Muscle layer of colon (tissue), 2 donors: ENCODE data around the gene SERINC4.
"Not testable (repeated sequence)": the region's sequence is repeated elsewhere in the genome, so short reads cannot be mapped to it uniquely, and the experiment has no call there.

Experiments used
- H3K27ac ChIP-seq: one replicate; pipeline ENCODE4 v1.7.0; 2013; ENCODE audit warnings: low read depth, mild to moderate bottlenecking, low read length, moderate library complexity
- H3K27me3 ChIP-seq, 2 donors: one replicate each; pipeline ENCODE4 v1.7.0; 2013; ENCODE audit warnings: low read length in 2 of 2, mild to moderate bottlenecking in 2 of 2; ENCODE audit not compliant: insufficient read depth in 2 of 2, control insufficient read depth in 1 of 2
- H3K36me3 ChIP-seq: one replicate; pipeline ENCODE4 v1.7.0; 2013; ENCODE audit warnings: mild to moderate bottlenecking, low read length; ENCODE audit not compliant: insufficient read depth
- H3K4me1 ChIP-seq: one replicate; pipeline ENCODE4 v1.7.0; 2013; ENCODE audit warnings: mild to moderate bottlenecking, low read length; ENCODE audit not compliant: insufficient read depth
- H3K4me3 ChIP-seq, 2 donors: one replicate each; pipeline ENCODE4 v1.7.0; 2013; ENCODE audit warnings: low read length in 2 of 2, low read depth in 1 of 2, mild to moderate bottlenecking in 1 of 2, moderate library complexity in 1 of 2
- H3K9ac ChIP-seq: one replicate; pipeline ENCODE4 v1.7.0; 2013; ENCODE audit warnings: low read length
- H3K9me3 ChIP-seq: one replicate; pipeline ENCODE4 v1.7.0; 2013; ENCODE audit warnings: mild to moderate bottlenecking, low read length
- donor health status: abdominal sarcoma.
- donor health status: Adenocarcinoma of cecum.

The SERINC4 gene

DNA sequence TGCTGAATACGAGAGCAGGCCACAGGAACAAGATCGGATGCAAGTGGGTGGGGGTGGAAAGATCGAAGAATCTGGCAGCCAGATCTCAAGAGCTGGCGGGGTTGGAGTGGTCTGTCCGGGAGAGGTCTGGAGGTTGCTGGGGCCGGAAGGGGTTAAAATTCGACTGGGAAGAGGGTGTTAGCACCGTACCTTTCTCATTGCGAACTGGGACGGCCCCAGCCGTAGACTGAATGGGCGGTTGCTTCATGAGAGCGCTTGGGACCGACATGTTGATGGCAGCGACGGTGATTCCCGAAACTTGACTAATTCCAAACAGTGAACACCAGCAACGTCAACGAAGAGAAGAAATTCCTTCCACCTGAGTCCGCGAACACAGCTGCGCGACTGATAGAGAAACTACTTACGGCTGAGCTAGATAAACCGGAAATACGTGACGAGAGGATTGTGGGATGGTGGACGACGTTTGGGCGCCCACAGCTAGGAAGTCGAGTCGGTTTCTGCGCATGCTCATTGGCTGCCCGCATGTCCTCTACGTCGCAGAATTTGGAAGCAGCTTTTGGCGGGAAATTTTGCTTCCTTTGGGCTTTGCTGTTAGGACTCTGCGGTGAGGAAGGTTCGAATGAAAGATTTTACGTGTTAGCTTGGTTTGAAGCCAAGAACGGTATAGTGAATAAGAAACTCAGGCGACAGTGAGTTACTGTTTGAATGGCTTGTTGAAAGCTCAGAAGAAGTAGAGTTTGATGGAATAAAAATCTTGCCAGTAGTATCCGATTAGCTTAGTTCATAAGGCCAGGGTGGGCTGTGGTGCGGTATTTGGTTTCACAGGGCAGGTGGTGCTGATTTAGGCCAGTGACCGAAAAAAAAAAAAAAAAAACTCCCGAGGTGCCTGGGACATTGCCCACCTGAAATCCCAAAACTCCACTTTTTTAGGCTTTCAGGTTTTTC lies 24.6 kb upstream of the SERINC4 start, which contains the start of gene MFAP1:
TSS of gene MFAP1 (minus strand) at position 389 of the 945 bp plus-strand sequence. CDS start at position 268, 121 bp downstream.
- Histone ChIP-seq H3K4me3 (peak within 1 kb of the TSS; percentile 84 to 93), H3K36me3 (no peaks in the 10 kb centered on the region), H3K27ac (peak within 1 kb of the TSS; percentile 87), H3K27me3 (no peaks in the 10 kb centered on the region), H3K4me1 (peaks cover 22% of the 10 kb centered on the region), H3K9ac (peak within 1 kb of the TSS; percentile 93), H3K9me3 (no peaks in the 10 kb centered on the region)

DNA sequence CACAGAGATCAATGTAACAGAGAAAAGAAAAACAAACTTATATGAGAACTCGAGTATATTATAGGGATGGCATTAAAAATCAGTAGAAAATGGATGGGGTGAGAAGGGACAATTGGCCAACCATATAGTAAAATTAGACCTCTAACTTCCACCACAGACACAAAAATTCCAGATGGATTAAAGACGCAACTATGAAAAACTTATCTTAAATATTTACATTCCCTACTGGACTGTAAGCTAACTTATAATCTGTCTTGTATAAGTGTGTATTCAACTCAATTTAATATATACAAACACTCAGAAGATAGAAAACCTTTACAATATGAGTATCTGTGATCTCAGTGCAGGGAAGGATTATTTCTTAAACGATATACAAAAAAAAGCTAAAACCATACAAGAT lies 21.5 kb upstream of the SERINC4 start:
- Histone ChIP-seq H3K36me3 (peaks cover 11% of the 10 kb centered on the region), H3K4me3 (no peak overlapping the region), H3K27ac (no peak overlapping the region), H3K9me3 (no peaks in the 10 kb centered on the region), H3K9ac (no peak overlapping the region), H3K27me3 (no peaks in the 10 kb centered on the region), H3K4me1 (peaks cover 22% of the 10 kb centered on the region)

GRCh38 chr15:43815064-43815463 lies 15.0 kb upstream of the SERINC4 start:
- not testable (repeated sequence) for H3K27me3 ChIP-seq, H3K9ac ChIP-seq, H3K9me3 ChIP-seq, H3K4me3 ChIP-seq, H3K4me1 ChIP-seq, H3K27ac ChIP-seq
- peaks cover 61% of the 10 kb centered on the region for H3K36me3 ChIP-seq

DNA sequence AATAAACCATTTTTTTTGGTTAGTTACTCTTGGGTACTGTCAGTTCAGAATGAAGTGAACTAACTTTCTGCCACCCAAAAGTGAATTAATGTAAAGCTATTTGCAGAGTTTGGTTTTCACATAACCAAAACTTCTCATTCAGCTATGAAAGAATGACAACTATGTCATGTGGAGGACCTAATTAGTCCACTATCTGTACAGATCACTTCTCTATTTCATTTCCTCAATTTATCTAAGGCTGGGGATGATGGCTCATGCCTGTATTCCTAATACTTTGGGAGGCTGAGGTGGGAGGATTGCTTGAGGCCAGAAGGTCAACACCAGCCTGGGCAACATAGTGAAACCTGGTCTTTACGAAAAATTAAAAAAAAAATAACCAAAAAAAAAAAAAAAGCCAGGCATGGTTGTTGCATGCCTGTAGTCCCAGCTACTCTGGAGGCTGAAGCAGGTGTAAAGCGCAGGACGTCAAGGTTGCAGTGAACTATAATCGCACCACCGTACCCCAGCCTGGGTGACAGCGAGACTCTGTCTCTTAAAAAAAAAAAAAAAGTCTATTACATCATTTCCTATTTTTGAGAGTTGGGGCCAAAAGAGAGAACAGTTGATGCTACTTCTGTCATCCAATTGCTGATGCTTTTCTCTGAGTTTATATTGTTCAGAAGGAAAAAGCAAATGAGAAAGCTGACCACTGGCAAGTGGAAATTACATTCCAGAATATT lies 9.1 kb upstream of the SERINC4 start:
- Histone ChIP-seq H3K36me3 (peaks cover 76% of the 10 kb centered on the region), H3K9ac (no peak overlapping the region), H3K4me3 (no peak overlapping the region), H3K4me1 (no peaks in the 10 kb centered on the region), H3K9me3 (no peaks in the 10 kb centered on the region), H3K27me3 (no peaks in the 10 kb centered on the region), H3K27ac (no peak overlapping the region)

- Histone ChIP-seq H3K36me3 (peaks cover 71% of the 10 kb centered on the region), H3K9me3 (no peaks in the 10 kb centered on the region), H3K27me3 (no peaks in the 10 kb centered on the region), H3K9ac (no peak overlapping the region), H3K4me1 (no peaks in the 10 kb centered on the region), H3K27ac (no peak overlapping the region), H3K4me3 (no peak overlapping the region)
Measured at GRCh38 chr15:43808435-43808950, 8.5 kb upstream of the SERINC4 start.

DNA sequence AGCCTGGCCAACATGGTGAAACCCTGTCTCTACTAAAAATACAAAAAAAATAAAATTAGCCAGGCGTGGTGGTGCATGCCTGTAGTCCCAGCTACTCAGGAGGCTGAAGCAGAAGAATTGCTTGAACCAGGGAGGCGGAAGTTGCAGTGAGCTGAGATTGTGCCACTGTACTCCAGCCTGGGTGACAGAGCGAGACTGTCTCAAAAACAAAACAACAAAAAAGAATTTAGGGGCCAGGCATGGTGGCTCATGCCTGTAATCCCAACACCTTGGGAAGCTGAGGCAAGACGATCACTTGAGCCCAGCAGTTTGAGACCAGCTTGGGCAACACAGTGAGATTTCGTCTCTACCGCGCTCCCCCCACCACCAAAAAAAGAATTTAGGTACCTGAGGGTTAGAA lies 2.7 kb upstream of the SERINC4 start:
- Histone ChIP-seq H3K4me1 (peaks cover 15% of the 10 kb centered on the region), H3K36me3 (peaks cover 48% of the 10 kb centered on the region)
- not testable (repeated sequence) for H3K9me3 ChIP-seq, H3K27me3 ChIP-seq, H3K9ac ChIP-seq, H3K4me3 ChIP-seq, H3K27ac ChIP-seq

DNA sequence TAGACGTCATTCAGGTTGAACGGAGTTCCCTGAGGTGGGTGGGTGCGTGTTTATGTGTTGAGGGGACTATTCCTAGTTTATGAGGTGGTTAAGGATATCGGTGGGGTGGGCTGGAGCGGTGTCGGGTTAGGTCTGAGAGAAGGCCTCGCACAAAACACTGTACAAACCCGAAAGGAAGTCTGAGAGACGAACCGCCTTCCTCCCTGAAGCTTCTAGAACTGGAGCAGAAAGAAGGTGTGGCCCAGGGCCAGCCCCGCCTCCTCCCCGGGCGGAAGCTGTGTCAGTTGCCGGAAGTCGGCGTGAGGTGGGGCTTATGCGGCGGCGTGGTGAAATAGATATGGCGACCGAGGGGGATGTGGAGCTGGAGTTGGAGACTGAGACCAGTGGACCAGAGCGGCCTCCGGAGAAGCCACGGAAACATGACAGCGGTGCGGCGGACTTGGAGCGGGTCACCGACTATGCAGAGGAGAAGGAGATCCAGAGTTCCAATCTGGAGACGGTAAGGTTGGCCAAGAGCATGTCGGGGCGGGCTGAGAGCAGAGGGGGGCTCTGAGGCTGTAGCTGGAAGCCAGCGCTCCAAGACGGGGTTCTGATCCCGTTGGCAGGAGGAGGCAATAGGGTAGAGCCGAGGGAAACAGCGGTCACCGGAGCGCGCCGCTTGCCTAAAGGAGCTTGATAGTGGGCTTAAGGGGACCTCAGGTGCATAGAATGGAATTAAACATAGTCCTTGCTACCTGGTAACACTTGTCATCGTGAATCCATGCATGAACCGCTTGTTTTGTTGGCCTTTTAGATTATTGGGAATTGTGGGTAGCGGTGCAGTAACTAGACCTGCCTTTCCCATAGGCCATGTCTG lies 494 bp upstream of the SERINC4 start, which contains the start of gene HYPK:
TSS of gene HYPK (plus strand) at position 314 of the 856 bp plus-strand sequence. CDS start at position 338, 24 bp downstream.
- H3K27ac ChIP-seq: peak within 1 kb of the TSS; percentile 52
- H3K27me3 ChIP-seq: no peaks in the 10 kb centered on the region
- peaks cover 53% of the 10 kb centered on the region for H3K36me3 ChIP-seq
- peak within 1 kb of the TSS; percentile 69 to 89 for H3K4me3 ChIP-seq
- H3K4me1 ChIP-seq: peaks cover 21% of the 10 kb centered on the region
- peak within 1 kb of the TSS; percentile 87 for H3K9ac ChIP-seq
- no peaks in the 10 kb centered on the region for H3K9me3 ChIP-seq

DNA sequence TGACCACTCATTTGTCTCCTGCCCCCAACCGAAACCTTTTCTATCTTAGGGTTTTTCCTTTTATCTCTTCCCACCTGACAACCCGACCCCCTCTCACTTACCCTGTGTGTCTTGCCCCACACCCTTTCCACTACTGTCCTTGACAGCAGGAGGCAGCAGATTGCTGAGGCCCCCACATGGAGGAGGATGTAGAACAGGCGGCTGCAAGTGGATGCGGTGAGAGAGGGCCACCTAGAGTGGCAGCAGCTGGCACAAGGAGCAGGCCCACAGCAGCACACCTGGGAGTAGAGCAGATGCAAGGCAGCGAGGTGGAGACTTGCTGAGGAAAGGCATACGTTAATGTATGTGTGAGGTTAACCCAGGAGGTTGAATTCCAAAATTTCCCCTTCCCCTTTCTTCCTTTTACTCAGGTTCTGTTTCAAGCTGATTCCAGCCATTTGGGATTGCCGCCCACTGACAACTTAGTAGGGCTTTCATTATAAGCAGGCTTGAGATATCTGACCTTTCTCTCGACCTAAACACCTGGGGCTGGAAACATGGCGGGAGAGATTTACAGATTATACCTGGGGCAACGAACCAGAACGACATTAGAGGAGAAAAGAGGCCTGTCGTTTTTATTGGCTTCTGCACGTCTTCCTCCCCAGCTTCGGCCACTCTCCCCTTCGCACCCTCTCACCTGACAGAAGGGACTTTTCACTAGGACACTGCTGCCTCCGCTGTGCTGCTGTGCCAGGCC lies 643 bp downstream of the SERINC4 start:
- peak overlapping the region; percentile 31 for H3K9ac ChIP-seq

DNA sequence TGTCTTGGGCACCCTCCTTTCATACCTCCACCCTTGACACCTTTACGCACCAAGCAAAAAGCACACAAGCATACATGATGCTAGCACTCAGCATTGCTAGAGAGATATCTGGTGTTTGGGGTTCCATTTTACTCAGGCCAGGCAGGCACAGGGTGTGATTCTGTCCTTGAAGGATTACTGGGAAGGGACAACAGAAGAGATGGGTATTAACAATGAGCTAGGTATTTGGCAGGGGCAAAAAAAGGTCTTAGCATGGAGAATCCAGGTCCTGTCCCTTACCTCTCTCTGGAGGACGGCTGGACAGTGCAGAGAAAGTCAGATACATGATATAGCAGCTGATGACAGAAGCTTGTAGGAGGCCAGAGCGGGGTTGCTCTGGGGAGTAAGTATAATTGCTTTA lies 3.5 kb downstream of the SERINC4 start:
- H3K27ac ChIP-seq: no peak overlapping the region
- no peak overlapping the region for H3K4me3 ChIP-seq
- H3K27me3 ChIP-seq: no peaks in the 10 kb centered on the region
- H3K4me1 ChIP-seq: peaks cover 45% of the 10 kb centered on the region
- no peaks in the 10 kb centered on the region for H3K9me3 ChIP-seq
- H3K36me3 ChIP-seq: peaks cover 58% of the 10 kb centered on the region
- no peak overlapping the region for H3K9ac ChIP-seq

More for the DNA sequence above, 643 bp downstream of the SERINC4 start:
- H3K9me3 ChIP-seq: no peaks in the 10 kb centered on the region
- peaks cover 32% of the 10 kb centered on the region for H3K4me1 ChIP-seq
- H3K36me3 ChIP-seq: peaks cover 53% of the 10 kb centered on the region
- H3K4me3 ChIP-seq: peak overlapping the region in 1 of 2 donors; percentile 89
- H3K27ac ChIP-seq: peak overlapping the region; percentile 52
- no peaks in the 10 kb centered on the region for H3K27me3 ChIP-seq

- H3K27ac ChIP-seq: no peak overlapping the region
- H3K4me1 ChIP-seq: peaks cover 40% of the 10 kb centered on the region
- no peaks in the 10 kb centered on the region for H3K27me3 ChIP-seq
- no peak overlapping the region for H3K4me3 ChIP-seq
- H3K9me3 ChIP-seq: no peaks in the 10 kb centered on the region
- peaks cover 55% of the 10 kb centered on the region for H3K36me3 ChIP-seq
- H3K9ac ChIP-seq: no peak overlapping the region
Measured at GRCh38 chr15:43795997-43796396, 4.0 kb downstream of the SERINC4 start.
